Gastrocnemius medialis (tissue), 4 donors: ENCODE results near the gene MYLK.

Experiments
- CTCF ChIP-seq, 5 experiments: fragments of 450-650 bp in 3 of 5; fragments of 200-600 bp in 2 of 5; sonication (generic) in 2 of 5; IDR thresholded peaks in 4 of 5; conservative IDR thresholded peaks in 1 of 5; 1 replicate in 4 of 5; 2 replicates in 1 of 5; pipeline ENCODE4 v1.5.1; 2016 to 2019; ENCODE audit warnings: antibody characterized with exemption in 5 of 5, mild to moderate bottlenecking in 3 of 5, moderate library complexity in 3 of 5
- POLR2A ChIP-seq, 2 donors: fragments of 450-650 bp; IDR thresholded peaks; one replicate each; pipeline ENCODE4 v1.6.1; 2017; ENCODE audit warnings: antibody characterized with exemption in 2 of 2, mild to moderate bottlenecking in 2 of 2, moderate library complexity in 2 of 2

- TF ChIP-seq POLR2A (IDR thresholded peaks at IDR 0.05) = no peak
- TF ChIP-seq CTCF (IDR thresholded peaks at IDR 0.05 in 4 of 5, conservative IDR thresholded peaks at IDR 0.05 in 1 of 5) = no peak
Measured at GRCh38 chr3:123657111-123657510, 227.0 kb downstream of the MYLK start.
